Glomerular endothelial cell (primary cell): Measurements from ENCODE around the gene SCNN1A. TPM values are rescaled to one million over a fixed set of nuclear protein-coding genes. Genes with fewer than 3 reads are reported as not detected.

Source experiments
- DNase-seq: peaks from one replicate; pipeline ENCODE4 v3.0.0-alpha.2; 2011; ENCODE audit warnings: low read depth, low spot score; ENCODE audit errors: extremely low read depth
- total RNA-seq: library from RNA; depleted of rRNA; stranded (reverse); fragments of >200 nt; gene quantifications from 2 replicates; pipeline ENCODE4 v1.2.3, GENCODE V29; 2015

SCNN1A gene
- total RNA-seq: 0.24 TPM in 1 of 2 replicates, not detected in the other

DNA sequence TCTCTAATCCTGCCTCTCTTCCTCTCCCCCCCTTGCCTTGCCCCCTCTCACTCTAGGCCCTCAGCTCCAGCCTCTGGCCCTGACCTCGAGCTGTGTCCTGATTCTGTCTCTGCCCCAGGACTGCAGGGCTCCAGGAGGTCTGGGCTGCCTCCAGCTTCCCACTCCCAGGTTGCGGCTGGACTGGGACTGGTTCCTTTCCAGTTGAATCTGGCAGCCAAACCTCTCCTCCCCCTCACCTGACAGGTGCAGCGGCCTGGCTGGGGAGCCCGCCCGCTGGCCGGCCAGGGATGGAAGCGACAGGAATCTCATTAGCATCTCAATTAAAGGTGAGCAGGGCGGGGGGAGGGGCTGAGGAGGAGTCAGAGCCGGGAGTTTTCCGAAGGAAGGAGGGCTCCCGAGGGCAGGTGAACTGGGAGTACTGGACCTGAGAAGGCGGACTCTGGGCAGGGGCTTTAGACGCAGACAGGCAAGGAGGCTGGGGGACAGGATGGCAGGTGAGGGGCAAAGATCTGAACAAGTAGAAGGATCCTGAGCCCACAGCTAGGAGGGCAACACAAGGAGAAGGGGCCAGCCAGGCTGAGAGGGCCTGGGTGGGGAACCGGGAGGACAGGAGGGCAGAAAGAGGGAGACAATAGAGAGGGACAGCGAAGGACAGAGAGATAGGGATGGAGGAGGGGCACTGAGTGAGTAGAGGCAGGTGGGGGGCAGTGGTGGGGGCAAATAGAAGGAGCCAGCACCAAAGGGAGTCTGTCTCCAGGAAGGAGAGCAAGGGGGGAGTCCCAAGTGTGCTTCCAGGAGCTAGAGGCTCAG lies at the start of gene SCNN1A:
SCNN1A (minus strand) TSS at position 295 of the 810 bp plus-strand sequence. CDS start 780 bp downstream, outside the sequence.
- DNase-seq: no peak

DNA sequence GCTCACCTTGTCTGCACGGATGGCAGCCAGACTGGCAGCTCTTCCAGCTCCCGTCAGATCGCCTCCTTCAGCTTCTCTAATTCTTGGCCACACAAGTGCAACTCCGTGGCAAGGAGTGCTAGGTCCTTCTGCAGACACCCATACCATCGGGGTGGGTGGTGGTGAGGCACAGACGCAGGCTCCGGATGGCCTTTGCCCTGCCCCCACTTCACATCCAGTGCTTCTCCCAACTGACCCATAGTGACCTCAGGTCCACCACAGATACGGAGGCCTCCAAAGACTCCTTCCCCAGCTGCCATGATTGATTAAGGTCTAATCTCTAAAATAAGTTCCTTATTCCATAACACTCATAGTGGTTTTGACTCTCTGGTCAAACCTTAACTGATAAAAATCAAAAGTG lies 49.5 kb upstream of the SCNN1A start:
- no peak for DNase-seq

DNA sequence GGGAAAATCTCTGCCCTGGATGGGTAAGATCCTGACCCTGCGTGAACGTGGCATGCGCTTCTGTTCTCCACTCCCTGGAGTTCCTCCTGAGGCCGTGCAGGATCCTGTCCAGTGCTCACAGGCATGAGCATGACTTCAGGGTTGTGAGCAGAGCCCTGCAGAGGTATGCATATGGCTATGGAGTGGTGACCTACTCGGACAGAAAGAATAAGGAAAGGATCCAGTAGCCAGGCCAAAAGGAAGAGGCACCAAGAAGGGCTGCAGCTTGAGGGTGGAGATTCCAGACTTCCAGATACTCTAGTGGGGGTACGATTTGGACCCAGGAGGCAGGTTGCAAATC lies 48.6 kb upstream of the SCNN1A start:
- DNase-seq: no peak

DNA sequence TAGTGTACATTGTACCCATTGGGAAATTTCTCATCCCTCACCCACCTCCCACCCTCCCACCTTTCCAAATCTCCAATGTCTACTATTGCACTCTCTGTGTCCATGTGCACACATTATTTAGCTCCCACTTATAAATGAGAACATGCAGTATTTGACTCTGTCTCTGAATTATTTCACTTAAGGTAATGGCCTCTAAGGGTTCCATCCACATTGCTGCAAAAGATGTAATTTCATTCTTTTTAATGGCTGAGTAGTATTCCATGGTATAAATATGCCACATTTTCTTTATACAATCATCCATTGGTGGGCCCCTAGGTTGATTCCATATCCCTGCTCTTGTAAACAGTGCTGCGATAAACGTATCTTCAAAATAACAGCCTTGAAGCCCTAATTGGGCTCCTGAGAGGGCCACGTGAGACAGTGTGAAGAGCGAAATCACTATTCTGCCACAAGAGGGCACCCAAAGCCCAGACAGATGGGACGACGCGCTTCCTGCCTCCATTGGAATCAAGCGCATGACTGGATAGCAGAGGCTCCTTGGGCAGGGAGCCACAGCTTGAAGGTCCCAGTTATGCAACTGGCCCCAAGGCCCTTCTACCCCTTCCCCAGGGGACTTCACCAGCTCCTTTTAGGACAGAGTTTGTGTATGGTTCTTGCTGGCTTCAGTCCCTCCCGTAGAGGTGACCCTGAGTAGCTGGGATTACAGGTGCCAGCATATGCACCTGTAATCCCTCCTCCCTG lies 48.1 kb upstream of the SCNN1A start:
- DNase-seq: peak; percentile 83

DNA sequence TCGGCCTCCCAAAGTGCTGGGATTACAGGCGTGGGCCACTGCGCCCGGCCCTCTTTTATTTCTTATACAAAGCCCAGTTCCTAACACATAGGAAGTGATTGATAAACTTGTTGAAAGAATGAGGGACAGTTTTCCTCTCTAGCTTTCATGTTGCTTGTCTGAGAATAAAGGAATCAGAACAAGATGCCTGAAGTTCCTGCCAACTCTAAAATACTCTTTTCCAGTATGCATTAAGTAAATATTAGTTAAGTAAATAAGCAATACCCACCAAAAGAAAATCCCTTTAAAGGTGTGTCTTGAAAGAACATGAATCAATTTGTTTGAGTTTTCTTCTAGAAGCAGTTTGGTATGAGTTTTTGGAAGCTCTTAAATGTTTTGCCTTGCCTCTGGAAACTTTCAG lies 45.0 kb upstream of the SCNN1A start:
- no peak for DNase-seq

DNA sequence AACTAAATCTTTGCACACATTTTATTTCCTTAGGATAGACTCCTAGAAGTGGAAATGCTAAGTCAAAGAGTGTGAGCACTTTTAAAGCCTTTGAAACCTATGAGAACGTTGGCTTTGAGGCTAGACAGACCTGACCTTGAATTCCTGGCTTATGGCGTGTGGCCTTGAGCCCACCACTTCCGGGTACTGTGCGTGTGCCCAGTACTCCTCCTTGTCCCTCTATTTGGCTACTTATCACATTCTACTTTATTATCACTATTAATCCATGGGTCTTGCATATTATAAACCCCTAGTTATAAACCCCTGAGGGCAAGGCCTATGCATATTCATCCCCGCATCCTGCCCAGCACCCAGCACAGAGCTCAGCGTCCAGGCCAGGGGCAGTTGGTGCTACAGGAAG lies 43.4 kb upstream of the SCNN1A start:
- DNase-seq: no peak

DNA sequence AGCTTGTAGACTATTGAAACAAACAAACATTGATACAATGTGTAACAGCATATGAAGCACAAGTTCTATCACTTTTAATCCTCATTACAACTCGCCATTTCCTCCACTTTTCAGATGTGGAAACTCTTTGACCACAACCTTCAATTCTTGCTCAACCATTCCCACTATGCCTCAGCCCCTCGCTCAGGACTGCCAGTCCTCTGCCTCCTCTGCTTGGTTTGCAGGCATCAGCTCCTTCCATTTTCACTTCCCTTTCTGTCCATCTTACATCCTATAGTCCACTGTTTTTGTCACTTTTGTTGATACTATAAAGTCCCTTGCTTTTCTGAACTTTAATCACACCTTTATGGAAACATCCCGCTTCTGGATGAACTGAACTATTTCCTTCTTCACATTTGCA lies 41.2 kb upstream of the SCNN1A start:
- DNase-seq: no peak

DNA sequence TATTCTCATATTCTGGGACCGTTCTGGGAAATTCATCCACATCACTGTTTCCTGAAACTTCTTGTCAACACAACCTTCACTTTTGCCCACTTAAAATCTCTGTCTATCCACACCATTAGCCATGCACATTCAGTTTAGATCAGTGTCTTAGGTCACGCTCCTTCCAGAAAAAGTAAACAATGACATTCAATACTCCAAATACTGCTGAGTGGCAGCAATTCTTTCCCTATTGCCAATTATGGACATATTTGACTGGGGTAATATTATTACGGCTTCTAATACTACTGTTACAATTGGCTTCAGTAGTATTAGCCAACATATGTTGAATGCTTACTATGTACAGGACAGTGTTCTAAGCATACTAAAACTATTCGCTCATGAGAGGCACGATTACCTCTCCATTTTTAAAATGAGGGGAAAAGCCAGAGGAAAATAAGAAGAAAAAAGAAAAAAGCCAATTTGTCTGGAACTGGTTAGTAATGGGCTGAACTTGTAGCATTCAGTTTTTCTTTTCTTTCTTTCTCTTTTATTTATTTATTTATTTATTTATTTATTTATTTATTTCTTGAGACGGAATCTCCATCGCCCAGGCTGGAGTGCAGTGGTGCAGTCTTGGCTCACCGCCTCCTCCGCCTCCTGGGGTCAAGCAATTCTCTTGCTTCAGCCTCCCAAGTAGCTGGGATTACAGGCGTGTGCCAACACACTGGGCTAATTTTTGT lies 32.0 kb upstream of the SCNN1A start:
- no peak for DNase-seq

DNA sequence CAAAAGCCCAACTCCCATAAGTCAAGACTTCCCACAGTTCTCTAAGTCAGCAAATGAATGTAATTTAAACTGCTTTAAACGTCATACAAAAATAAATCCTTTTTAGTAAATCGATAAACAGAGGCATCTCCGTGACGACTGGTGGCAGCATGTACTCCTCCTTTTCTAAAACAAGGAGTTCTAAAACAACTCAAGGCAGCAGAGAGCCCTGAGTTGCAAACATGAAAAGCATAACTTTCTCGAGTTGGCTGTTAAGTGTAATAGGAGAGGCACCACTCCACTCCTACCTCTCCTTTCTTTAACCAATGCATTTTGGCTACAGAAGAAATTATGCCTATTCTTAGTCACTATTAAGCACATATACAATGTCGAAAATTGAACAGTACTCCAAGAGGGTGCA lies 30.6 kb upstream of the SCNN1A start:
- DNase-seq: no peak

DNA sequence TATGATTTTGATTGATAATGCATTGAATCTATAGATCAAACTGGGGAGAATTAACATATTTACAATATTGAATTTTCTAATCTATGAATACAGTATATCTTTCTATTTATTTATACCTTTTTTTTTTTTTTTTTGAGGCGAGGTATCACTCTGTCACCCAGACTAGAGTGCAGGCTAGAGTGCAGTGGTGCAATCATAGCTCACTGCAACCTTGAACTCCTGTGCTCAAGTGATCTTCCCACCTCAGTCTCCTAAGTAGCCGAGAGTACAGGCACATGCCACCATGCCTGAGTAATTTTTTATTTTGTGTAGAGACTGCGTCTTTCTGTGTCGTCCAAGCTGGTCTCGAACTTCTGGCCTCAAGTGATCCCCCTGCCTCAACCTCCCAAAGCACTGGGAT lies 29.0 kb upstream of the SCNN1A start:
- no peak for DNase-seq

DNA sequence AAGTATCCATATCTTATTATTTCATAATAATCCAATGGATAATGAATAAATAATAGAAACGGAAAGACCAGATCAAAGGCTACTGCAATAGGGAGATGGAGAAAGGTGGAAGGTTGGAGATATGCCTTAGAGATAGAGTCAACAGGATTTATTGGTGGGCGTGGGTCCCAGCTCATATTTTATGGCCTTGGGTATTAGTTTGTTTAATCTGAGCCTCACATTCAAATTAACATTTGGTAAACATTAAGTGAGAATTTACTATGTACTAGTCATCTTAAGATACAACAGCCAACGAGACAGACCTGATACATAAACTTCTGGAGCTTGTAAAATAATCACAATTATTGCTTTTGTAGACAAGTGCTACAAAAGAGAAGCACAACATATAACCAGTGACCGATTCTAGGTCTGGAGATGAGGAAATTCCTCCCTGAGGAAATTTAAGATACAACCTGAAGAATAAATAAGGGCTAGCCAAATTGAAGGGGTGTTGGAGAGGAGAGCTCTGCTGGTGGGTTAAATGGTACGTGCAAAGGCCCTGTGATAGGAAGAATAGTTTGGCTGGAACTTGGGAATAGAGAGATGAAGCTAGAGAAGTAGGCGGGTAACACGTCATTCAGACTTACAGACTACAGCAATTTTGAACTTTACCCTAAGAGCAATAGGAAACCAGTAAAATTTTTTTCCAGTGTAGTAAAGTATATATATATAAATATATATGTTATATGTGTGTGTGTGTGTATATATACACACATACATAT lies 24.7 kb upstream of the SCNN1A start:
- DNase-seq: no peak

DNA sequence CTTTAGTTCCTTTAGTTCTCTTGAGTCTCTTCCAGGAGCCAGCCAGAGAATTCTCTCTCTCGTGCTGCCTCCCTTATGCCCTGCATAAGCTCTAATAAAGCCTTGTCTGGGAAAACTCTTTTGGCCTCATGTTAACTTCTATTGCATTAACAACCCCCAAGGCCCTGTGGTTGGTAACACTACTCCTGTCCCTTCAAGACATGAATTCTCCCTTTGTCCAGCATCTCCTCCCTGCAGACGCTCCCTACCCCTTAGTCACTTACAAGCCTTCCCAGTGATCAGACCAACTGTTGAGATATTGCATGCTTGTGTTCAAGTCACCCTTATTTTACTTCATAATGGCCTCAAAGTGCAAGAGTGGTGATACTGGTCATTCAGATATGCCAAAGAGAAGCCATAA lies 20.7 kb upstream of the SCNN1A start:
- no peak for DNase-seq

DNA sequence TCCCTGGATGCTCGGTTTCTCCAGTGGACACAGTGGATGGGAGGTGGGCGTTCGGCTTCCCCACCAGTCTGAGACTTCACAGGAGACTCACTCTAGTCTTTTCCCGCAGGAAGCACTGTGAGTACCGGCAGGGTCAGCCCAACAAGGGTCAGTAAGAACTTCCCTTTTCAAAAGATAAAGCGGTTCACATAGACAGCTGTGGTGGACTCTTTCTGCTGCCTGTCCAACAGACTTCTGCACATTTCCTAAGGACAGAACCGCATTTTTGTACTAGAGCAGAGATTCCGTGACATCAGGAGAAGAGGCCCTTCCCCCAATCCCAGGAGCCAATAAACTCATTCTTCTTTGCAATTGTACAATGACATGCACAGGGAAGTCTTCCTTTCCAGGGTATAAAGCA lies 19.0 kb upstream of the SCNN1A start:
- no peak for DNase-seq

DNA sequence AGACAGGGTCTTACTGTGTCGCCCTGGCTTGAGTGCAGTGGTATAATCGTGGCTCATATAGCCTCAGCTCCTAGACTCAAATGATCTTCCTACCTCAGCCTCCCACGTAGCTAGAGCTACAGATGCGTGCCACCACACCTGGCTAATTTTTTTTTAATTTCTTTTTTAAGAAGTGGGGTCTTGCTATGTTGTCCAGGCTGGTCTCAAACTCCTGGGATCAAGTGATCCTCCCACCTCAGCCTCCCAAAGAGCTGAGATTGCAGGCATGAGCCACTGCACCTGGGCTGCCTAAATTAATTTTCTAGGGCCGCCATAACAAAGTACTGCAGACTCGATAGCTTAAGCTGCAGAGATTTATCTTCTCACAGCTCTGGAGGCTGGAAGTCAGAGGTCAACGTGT lies 17.7 kb upstream of the SCNN1A start:
- no peak for DNase-seq

DNA sequence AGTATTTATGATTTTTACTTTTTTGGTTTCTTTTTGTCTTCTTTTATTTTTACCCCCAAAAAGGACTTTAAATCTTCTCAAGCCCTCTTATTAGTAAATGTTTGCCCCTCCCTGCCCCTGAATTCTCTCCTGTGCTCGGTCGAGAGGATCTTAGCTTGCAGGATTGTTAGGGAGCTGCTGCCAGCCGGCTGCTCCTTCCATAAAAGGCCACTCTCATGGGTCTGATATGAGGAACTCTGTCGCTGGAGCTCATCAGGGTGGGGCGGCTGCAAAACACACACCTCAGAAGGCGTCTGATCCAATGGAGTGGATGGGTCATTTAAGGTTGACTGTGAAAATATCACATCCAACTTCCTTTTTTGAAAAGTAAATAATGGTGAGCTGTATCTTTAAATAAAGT lies 17.1 kb upstream of the SCNN1A start:
- no peak for DNase-seq

DNA sequence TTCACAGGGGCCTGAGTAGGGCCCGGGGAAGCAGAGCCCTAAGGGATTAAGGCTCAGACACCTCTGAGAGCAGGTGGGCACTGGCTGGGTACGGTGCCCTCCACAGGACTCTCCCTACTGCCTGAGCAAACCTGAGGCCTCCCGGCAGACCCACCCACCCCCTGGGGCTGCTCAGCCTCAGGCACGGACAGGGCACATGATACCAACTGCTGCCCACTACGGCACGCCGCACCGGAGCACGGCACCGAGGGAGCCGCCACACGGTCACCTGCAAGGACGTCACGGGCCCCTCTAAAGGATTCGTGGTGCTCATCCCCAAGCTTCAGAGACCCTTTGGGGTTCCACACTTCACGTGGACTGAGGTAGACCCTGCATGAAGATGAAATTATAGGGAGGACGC lies 15.7 kb upstream of the SCNN1A start:
- DNase-seq: no peak

DNA sequence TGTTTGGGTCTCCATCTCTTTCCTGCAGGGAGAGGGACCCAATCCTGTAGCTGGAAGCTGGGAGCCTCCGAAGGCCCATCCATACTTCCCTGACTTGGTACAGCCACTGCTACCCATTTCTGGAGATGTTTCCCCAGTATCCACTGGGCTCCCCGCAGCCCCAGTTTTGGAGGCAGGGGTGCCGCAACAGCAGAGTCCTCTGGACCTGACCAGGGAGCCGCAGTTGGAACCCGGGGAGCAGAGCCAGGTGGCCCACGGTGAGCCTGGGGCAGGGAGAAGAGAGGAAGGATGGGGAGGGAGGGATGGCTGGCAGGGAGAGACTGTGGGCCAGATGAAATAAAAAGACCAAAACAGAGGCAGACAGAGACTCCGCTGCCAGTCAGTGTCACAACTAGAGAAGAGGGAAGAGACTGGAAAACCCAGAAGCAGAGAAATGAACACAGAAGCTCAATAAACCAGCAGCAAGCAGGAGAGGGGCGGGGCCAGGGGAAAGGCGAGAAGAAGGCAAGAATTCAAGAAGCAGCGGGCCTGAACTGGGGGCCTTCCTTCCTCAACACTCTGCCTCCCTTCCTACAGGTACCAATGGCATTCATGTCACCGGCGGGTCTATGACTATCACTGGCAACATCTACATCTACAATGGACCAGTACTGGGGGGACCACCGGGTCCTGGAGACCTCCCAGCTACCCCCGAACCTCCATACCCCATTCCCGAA lies 14.9 kb upstream of the SCNN1A start:
- no peak for DNase-seq

DNA sequence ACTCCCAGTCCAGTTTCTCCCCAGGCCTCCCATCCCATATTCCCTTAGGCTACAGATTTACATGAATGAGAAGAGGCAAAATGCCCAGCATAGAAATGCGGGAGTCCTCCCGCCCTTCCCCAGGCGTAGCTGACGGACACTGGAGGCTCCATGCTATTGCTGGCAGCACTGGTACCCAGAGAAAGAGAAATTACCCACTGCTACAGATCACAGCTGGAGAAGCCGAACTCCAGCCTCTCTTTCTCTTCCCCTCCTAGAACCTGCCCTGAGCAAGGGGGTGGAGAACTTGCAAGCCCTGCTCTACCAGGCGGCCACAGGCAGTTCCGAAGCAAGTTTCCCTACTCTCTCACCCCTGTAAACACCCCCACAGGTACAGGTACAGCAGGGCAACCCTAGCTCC lies 12.2 kb upstream of the SCNN1A start:
- no peak for DNase-seq

DNA sequence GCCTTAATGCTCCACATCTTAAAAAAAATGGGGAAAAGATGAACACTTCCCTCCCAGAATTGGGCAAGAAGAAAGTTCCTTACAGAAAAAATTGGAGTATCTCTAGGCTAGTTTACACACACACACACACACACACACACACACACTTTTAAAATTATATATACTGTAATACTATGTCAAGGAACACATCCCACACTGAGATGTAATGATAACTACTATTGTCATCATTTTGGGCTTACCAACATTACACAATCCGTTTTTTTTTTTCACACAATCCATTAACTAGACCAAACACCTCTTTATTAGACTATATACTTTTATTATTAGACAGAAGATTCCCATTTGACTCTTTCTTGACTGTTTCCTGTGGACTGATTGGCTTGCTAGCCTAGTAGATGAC lies 11.1 kb upstream of the SCNN1A start:
- no peak for DNase-seq

DNA sequence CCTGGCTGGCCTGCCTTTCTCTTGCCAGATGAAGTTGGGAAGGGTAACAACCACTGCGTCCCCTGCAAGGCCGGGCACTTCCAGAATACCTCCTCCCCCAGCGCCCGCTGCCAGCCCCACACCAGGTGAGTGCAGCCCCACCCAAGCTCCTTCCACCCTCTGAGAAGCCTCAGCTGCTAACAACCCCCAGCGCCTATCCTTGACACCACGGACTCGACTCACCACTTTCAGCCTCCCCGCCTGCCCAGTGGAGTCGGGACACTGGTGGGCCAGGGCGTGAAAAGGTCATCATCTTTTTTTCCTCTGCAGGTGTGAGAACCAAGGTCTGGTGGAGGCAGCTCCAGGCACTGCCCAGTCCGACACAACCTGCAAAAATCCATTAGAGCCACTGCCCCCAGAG lies 10.7 kb upstream of the SCNN1A start:
- DNase-seq: no peak
